ENCODE data around the gene NOX5.

DNA sequence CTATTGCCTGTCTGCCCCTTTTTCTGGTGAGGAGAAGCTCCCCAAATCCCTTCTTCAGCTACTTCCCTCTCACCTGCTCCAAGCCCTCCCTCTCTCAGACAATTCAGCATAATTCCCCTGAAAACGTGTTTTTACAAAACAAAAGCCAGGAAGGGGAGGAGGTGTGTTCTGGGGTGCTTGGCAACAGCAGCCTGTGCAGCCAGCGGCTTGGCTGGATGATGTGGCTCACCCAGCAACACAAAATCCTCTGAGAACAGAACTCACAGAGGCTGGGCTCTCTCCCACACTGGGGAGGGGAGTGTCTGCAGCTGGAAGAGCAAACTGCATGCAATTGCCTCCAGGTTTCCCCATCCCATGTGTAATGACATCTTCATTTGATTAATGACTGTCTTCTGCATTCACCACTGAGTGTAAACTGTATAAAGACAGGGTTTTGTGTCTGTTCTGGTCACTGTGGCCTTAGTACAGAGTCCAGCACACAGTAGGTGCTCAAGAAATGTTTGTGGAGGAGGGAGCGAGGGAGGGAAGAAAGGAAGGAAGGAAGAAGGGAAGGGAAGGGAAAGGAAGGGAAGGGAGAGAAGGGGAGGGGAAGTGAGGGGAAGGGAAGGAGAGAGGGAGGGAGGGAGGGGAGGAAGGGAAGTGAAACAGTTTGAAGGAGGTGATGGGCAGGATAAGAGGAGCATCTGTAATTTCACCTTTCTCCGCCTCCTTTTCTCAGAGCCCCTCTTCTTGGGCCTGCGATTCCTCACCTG, 75.9 kb downstream of the NOX5 start:
- TF ChIP-seq EZH2 (IDR thresholded peaks at IDR 0.05; ENCODE audit: borderline replicate concordance, insufficient read depth, low read depth, low read length, poor library complexity, severe bottlenecking): no peak
- no peak for TF ChIP-seq CTCF (IDR thresholded peaks at IDR 0.05)
